H1 (cell line): ENCODE results near the gene NOC3L. TPM values are rescaled to one million over a fixed set of nuclear protein-coding genes. Genes with fewer than 3 reads are reported as not detected.

Experiments used
- CTCF ChIA-PET: fragments of 300-600 bp; sonication (Branson Sonifier 250); formaldehyde crosslinking; loops from one replicate; lab custom pipeline; 2021; ENCODE audit not compliant: partially characterized antibody; lab: Charles Lee
- POLR2A ChIA-PET: fragments of 300-600 bp; sonication (Branson Sonifier 250); formaldehyde crosslinking; loops from one replicate; lab custom pipeline; 2021; ENCODE audit warnings: inconsistent platforms; ENCODE audit not compliant: partially characterized antibody; lab: Charles Lee
- DNase-seq, 2 experiments: peaks; one replicate each; pipeline versions ENCODE4 v3.0.0 to v3.0.0-alpha.2; 2010 to 2022; ENCODE audit warnings: low spot score in 2 of 2, low read depth in 1 of 2, mixed read lengths in 1 of 2
- FAIRE-seq: peaks from 2 replicates; lab custom pipeline; 2011; peaks lifted over from hg19 to GRCh38; lab: Jason Lieb, UNC
- H2AFZ ChIP-seq: 2 replicates; pipeline ENCODE4 v1.8.1; 2012; ENCODE audit warnings: low read length, inconsistent platforms
- H2AK5ac ChIP-seq: 2 replicates; pipeline ENCODE4 v1.6.1; 2013; ENCODE audit warnings: low read depth, low read length
- H2BK120ac ChIP-seq: replicated peaks from 2 replicates; pipeline ENCODE3; 2013; ENCODE audit warnings: low read depth, low read length, inconsistent platforms
- H2BK12ac ChIP-seq: 2 replicates; pipeline ENCODE4 v1.6.1; 2013; ENCODE audit warnings: low read depth, low read length
- H2BK15ac ChIP-seq: 2 replicates; pipeline ENCODE4 v1.6.1; 2013; ENCODE audit warnings: low read length
- H2BK20ac ChIP-seq: 2 replicates; pipeline ENCODE4 v1.6.1; 2013; ENCODE audit warnings: low read length
- H2BK5ac ChIP-seq: 2 replicates; pipeline ENCODE4 v1.6.1; 2013; ENCODE audit warnings: low read depth, low read length
- H3K14ac ChIP-seq: 2 replicates; pipeline ENCODE4 v1.6.1; 2013; ENCODE audit warnings: inconsistent platforms; ENCODE audit not compliant: insufficient read length
- H3K18ac ChIP-seq: 2 replicates; pipeline ENCODE4 v1.6.1; 2013; ENCODE audit warnings: low read length; ENCODE audit errors: extremely low read depth
- H3K23ac ChIP-seq: 2 replicates; pipeline ENCODE4 v1.6.1; 2013; ENCODE audit warnings: inconsistent platforms; ENCODE audit not compliant: insufficient read length
- H3K23me2 ChIP-seq: 2 replicates; pipeline ENCODE4 v1.6.1; 2013; ENCODE audit warnings: low read depth, low read length
- H3K27ac ChIP-seq: 2 replicates; pipeline ENCODE4 v1.6.1; 2011; ENCODE audit warnings: low read depth, low read length, inconsistent platforms
- H3K27me3 ChIP-seq, 4 experiments: replicated peaks in 1 of 4; 1 replicate in 1 of 4; 2 replicates in 3 of 4; pipeline versions ENCODE4 v1.6.1 to v1.8.1; 2011 to 2013; ENCODE audit warnings: low read length in 3 of 4, mild to moderate bottlenecking in 3 of 4, inconsistent platforms in 2 of 4, mixed read lengths in 2 of 4, moderate library complexity in 1 of 4; ENCODE audit not compliant: control insufficient read depth in 3 of 4, insufficient read depth in 3 of 4; ENCODE audit errors: extremely low read depth in 1 of 4
- H3K36me3 ChIP-seq, 4 experiments: 2 replicates each; pipeline versions ENCODE4 v1.6.1 to v1.8.1; 2011 to 2013; ENCODE audit warnings: mild to moderate bottlenecking in 4 of 4, low read length in 3 of 4, moderate library complexity in 2 of 4, control low read depth in 1 of 4, inconsistent platforms in 1 of 4; ENCODE audit not compliant: insufficient read depth in 4 of 4, control insufficient read depth in 2 of 4
- H3K4ac ChIP-seq: replicated peaks from 2 replicates; pipeline ENCODE3; 2013; ENCODE audit warnings: low read length, low read depth, mixed read lengths, inconsistent platforms; ENCODE audit not compliant: insufficient read length
- H3K4me1 ChIP-seq, 4 experiments: replicated peaks in 1 of 4; 1 replicate in 1 of 4; 2 replicates in 3 of 4; pipeline versions ENCODE4 v1.6.1 to v1.8.1; 2011 to 2013; ENCODE audit warnings: low read length in 3 of 4, inconsistent platforms in 2 of 4, mixed read lengths in 1 of 4; ENCODE audit not compliant: insufficient read depth in 4 of 4, control insufficient read depth in 3 of 4
- H3K4me2 ChIP-seq, 2 experiments: 2 replicates each; pipeline versions ENCODE4 v1.6.1 to v1.8.1; 2011 to 2013; ENCODE audit warnings: low read depth in 2 of 2, low read length in 2 of 2, control low read depth in 1 of 2, inconsistent platforms in 1 of 2, mild to moderate bottlenecking in 1 of 2; ENCODE audit not compliant: insufficient read depth in 1 of 2
- H3K4me3 ChIP-seq, 4 experiments: fragments of 200-600, 300-600 bp in 1 of 4; sonication (generic), shearing (Covaris generic), sonication (Bioruptor Twin) in 1 of 4; 2 replicates each; pipeline versions ENCODE4 v1.5.1 to v1.8.1; 2011 to 2016; ENCODE audit warnings: low read length in 4 of 4, low read depth in 3 of 4, control low read depth in 2 of 4, inconsistent platforms in 2 of 4, mild to moderate bottlenecking in 2 of 4, mixed read lengths in 1 of 4, moderate library complexity in 1 of 4; ENCODE audit not compliant: insufficient read depth in 2 of 4; ENCODE audit errors: extremely low read depth in 1 of 4
- H3K56ac ChIP-seq: replicated peaks from 2 replicates; pipeline ENCODE3; 2013; ENCODE audit warnings: low read depth, mild to moderate bottlenecking, mixed read lengths, low read length, inconsistent platforms; ENCODE audit not compliant: insufficient read length
- H3K79me1 ChIP-seq: 2 replicates; pipeline ENCODE4 v1.6.1; 2013; ENCODE audit warnings: low read depth, low read length, control low read depth
- H3K79me2 ChIP-seq, 2 experiments: 2 replicates each; pipeline versions ENCODE4 v1.6.1 to v1.8.1; 2012 to 2013; ENCODE audit warnings: low read length in 2 of 2, mild to moderate bottlenecking in 2 of 2, inconsistent platforms in 1 of 2; ENCODE audit not compliant: insufficient read depth in 2 of 2, control insufficient read depth in 1 of 2
- H3K9ac ChIP-seq, 4 experiments: replicated peaks in 1 of 4; 1 replicate in 1 of 4; 2 replicates in 3 of 4; pipeline versions ENCODE4 v1.6.1 to v1.8.1; 2011 to 2013; ENCODE audit warnings: low read depth in 3 of 4, low read length in 3 of 4, control low read depth in 2 of 4, mild to moderate bottlenecking in 2 of 4, moderate library complexity in 2 of 4, inconsistent platforms in 1 of 4; ENCODE audit errors: extremely low read depth in 1 of 4
- H3K9me3 ChIP-seq, 2 experiments: 2 replicates each; pipeline versions ENCODE4 v1.6.1 to v1.8.1; 2012 to 2013; ENCODE audit warnings: mild to moderate bottlenecking in 2 of 2, moderate library complexity in 2 of 2, control low read depth in 1 of 2, inconsistent platforms in 1 of 2, low read depth in 1 of 2, low read length in 1 of 2, mixed read lengths in 1 of 2; ENCODE audit not compliant: insufficient read depth in 2 of 2
- H4K20me1 ChIP-seq, 2 experiments: replicated peaks in 1 of 2; 2 replicates each; pipeline versions ENCODE3 to v1.8.1; 2011 to 2013; ENCODE audit warnings: inconsistent platforms in 2 of 2, low read length in 2 of 2, mild to moderate bottlenecking in 1 of 2; ENCODE audit not compliant: insufficient read depth in 2 of 2, control insufficient read depth in 1 of 2
- H4K5ac ChIP-seq: 2 replicates; pipeline ENCODE4 v1.6.1; 2013; ENCODE audit warnings: low read length, low read depth, mixed read lengths, inconsistent platforms; ENCODE audit not compliant: insufficient read length
- H4K8ac ChIP-seq: 2 replicates; pipeline ENCODE4 v1.8.0; 2013; ENCODE audit warnings: mild to moderate bottlenecking, moderate library complexity, low read length, inconsistent platforms; ENCODE audit not compliant: insufficient read depth; ENCODE audit errors: extremely low read depth
- H4K91ac ChIP-seq: replicated peaks from 2 replicates; pipeline ENCODE3; 2013; ENCODE audit warnings: low read length, mixed read lengths, inconsistent platforms; ENCODE audit not compliant: insufficient read length
- ASH2L ChIP-seq: fragments of 200-600, 300-600 bp; sonication (generic); IDR thresholded peaks from one replicate; pipeline ENCODE4 v1.7.1; 2017; ENCODE audit warnings: low read length
- HDAC6 ChIP-seq: IDR thresholded peaks from one replicate; pipeline ENCODE4 v1.7.1; 2012; ENCODE audit warnings: low read depth, mild to moderate bottlenecking, inconsistent platforms, low read length, moderate library complexity
- JUND ChIP-seq: IDR thresholded peaks from 2 replicates; pipeline ENCODE4 v1.6.1; 2011; ENCODE audit warnings: mild to moderate bottlenecking, improper control_type of control experiment, low read length
- NANOG ChIP-seq: IDR thresholded peaks from 2 replicates; pipeline ENCODE4 v1.6.1; 2011; ENCODE audit warnings: low read length, low read depth, mild to moderate bottlenecking, inconsistent platforms; ENCODE audit not compliant: insufficient read depth, poor library complexity, severe bottlenecking
- PHF8 ChIP-seq: fragments of 200-600 bp; sonication (generic); conservative IDR thresholded peaks from 2 replicates; pipeline ENCODE4 v1.7.1; 2012; ENCODE audit warnings: low read depth, mild to moderate bottlenecking, inconsistent platforms, low read length, moderate library complexity
- POLR2A ChIP-seq, 2 experiments: IDR thresholded peaks; 1 replicate in 1 of 2; 2 replicates in 1 of 2; pipeline ENCODE4 v1.6.1; 2011; ENCODE audit warnings: low read depth in 2 of 2, low read length in 2 of 2, mild to moderate bottlenecking in 2 of 2; ENCODE audit errors: control extremely low read depth in 1 of 2
- POLR2AphosphoS5 ChIP-seq: IDR thresholded peaks from 2 replicates; pipeline ENCODE4 v1.6.1; 2011; ENCODE audit warnings: low read depth, low read length
- POU5F1 ChIP-seq: IDR thresholded peaks from 2 replicates; pipeline ENCODE4 v1.6.1; 2011; ENCODE audit warnings: low read depth, mild to moderate bottlenecking, low read length, moderate library complexity
- RAD21 ChIP-seq, 2 experiments: IDR thresholded peaks in 1 of 2; conservative IDR thresholded peaks in 1 of 2; 2 replicates each; pipeline ENCODE4 v1.6.1; 2011; ENCODE audit warnings: low read depth in 2 of 2, low read length in 2 of 2, improper control_type of control experiment in 1 of 2, inconsistent platforms in 1 of 2, mild to moderate bottlenecking in 1 of 2, moderate library complexity in 1 of 2
- RBBP5 ChIP-seq: IDR thresholded peaks from 2 replicates; pipeline ENCODE4 v1.7.1; 2012; ENCODE audit warnings: low read depth, mild to moderate bottlenecking, inconsistent platforms, low read length, moderate library complexity, borderline replicate concordance
- SIX5 ChIP-seq: IDR thresholded peaks from 2 replicates; pipeline ENCODE4 v1.6.1; 2011; ENCODE audit warnings: mild to moderate bottlenecking, low read depth, low read length
- SP4 ChIP-seq: IDR thresholded peaks from 2 replicates; pipeline ENCODE4 v1.6.1; 2012; ENCODE audit warnings: low read length, inconsistent platforms
- SUZ12 ChIP-seq: fragments of 200-600 bp; sonication (generic); IDR thresholded peaks from 2 replicates; pipeline ENCODE4 v1.6.1; 2012; ENCODE audit warnings: mild to moderate bottlenecking, inconsistent platforms, low read length, moderate library complexity, mixed read lengths
- ZNF274 ChIP-seq: IDR thresholded peaks from 2 replicates; pipeline ENCODE4 v1.7.0; 2012; ENCODE audit warnings: low read length, borderline replicate concordance; ENCODE audit errors: extremely low read depth
- WGBS, 2 experiments: shearing (Covaris generic) in 1 of 2; methylation state at CpG; one replicate each; pipeline versions ENCODE4 v1.1.6 to v1.1.7; 2013 to 2015; ENCODE audit warnings: low lambda C conversion rate in 2 of 2, mixed read lengths in 2 of 2, inconsistent platforms in 1 of 2, low coverage in 1 of 2, missing lambda C conversion rate in 1 of 2; ENCODE audit not compliant: insufficient replicate concordance in 2 of 2, insufficient coverage in 1 of 2, insufficient read length in 1 of 2; ENCODE audit errors: extremely low coverage in 1 of 2, missing lambda C conversion rate in 1 of 2; 5-methylcytosine and 5-hydroxymethylcytosine counted together
- polyA plus RNA-seq, 7 experiments: library from polyadenylated mRNA; depleted of rRNA in 3 of 7; stranded (reverse) in 5 of 7; unstranded in 2 of 7; fragments of >200 nt in 5 of 7; fragments of 200-250 nt in 2 of 7; gene quantifications; 1 replicate in 5 of 7; 2 replicates in 1 of 7; 4 replicates in 1 of 7; pipeline versions ENCODE4 v1.2.1 to v1.2.3, GENCODE V29; 2011 to 2013; ENCODE audit warnings: missing spikeins in 2 of 7, mixed read lengths in 2 of 7
- total RNA-seq: library from RNA; stranded (reverse); fragmentation: NEBNext Ultra II Directional; extraction: Animal tissue kit (Norgen Biotek cat#: 25700); gene quantifications from 2 replicates; pipeline ENCODE4 v1.2.1, GENCODE V29; 2021

The NOC3L gene
- total and polyA plus RNA-seq, 2 of the 8 experiments (the other 6 are each of a cell fraction or from before 2014, with no cell fraction given) = 7.1 to 39.1 TPM

- Histone ChIP-seq H3K4me3 (no peak overlapping the region), H2BK120ac (no peak overlapping the region), H4K8ac (no peak overlapping the region), H3K56ac (no peak overlapping the region), H4K91ac (no peak overlapping the region), H3K4ac (no peak overlapping the region), H3K27ac (no peak overlapping the region), H3K27me3 (no peaks in the 10 kb centered on the region), H2AK5ac (no peak overlapping the region), H2BK12ac (no peak overlapping the region), H4K5ac (no peak overlapping the region), H3K23ac (no peak overlapping the region), H3K4me1 (peaks cover 0 to 8% (median 6%) of the 10 kb centered on the region in 4 experiments; a peak in 4 of 7 replicates), H3K14ac (no peak overlapping the region), H2AFZ (no peak overlapping the region), H2BK5ac (no peak overlapping the region), H3K79me2 (no peaks in the 10 kb centered on the region), H3K9me3 (no peaks in the 10 kb centered on the region), H2BK15ac (no peak overlapping the region), H3K36me3 (no peaks in the 10 kb centered on the region), H3K23me2 (no peaks in the 10 kb centered on the region), H2BK20ac (no peak overlapping the region), H3K79me1 (no peaks in the 10 kb centered on the region), H4K20me1 (no peaks in the 10 kb centered on the region), H3K18ac (no peak overlapping the region), H3K4me2 (no peak overlapping the region), H3K9ac (no peak overlapping the region)
- ChIA-PET POLR2A (no interaction called here), CTCF (interaction anchor here (0.6 to 1.3 kb wide), 5 partner anchors 9 to 151 kb away, joined by 3 to 6 read pairs (median 3); no protein-coding TSS in a partner anchor)
- FAIRE-seq = no peak
- DNase-seq = no peak
- 80% methylated on average over 2 of the region's 2 CpGs; no CpG with 5 or more reads in 1 of the 2 experiments for WGBS, 2 experiments
- TF ChIP-seq POU5F1 = no peak
- TF ChIP-seq HDAC6 = no peak
- TF ChIP-seq PHF8 = no peak
- TF ChIP-seq JUND = no peak
- no peak for TF ChIP-seq POLR2A (IDR thresholded peaks at IDR 0.05; ENCODE audit: control extremely low read depth in 1 of 2, low read depth in 2 of 2, low read length in 2 of 2)
- TF ChIP-seq SUZ12 = no peak
- TF ChIP-seq RBBP5 = no peak
- no peak for TF ChIP-seq RAD21 (IDR thresholded peaks at IDR 0.05 in 1 of 2, conservative IDR thresholded peaks at IDR 0.05 in 1 of 2; ENCODE audit: low read depth in 2 of 2, low read length in 2 of 2)
- no peak for TF ChIP-seq SIX5
- TF ChIP-seq NANOG = no peak
- no peak for TF ChIP-seq POLR2AphosphoS5
- no peak for TF ChIP-seq ZNF274
- no peak for TF ChIP-seq SP4
- no peak for TF ChIP-seq ASH2L
Measured at GRCh38 chr10:94292434-94293090, 70.2 kb downstream of the NOC3L start.
